Hippocampal formation (tissue), 2 donors: ENCODE measurements around the gene GIGYF2.
A peak's percentile ranks its signal among the peaks of the same experiment; 100 is the strongest.

ENCODE experiments used
- DNase-seq, 2 donors: peaks; one replicate each; lab custom pipeline; 2025; lab: John Stamatoyannopoulos, UW

Gene GIGYF2

GRCh38 chr2:232878855-232879617 is 181.9 kb downstream of the GIGYF2 start:
- DNase-seq = no peak

GRCh38 chr2:232879618-232880494 is 182.7 kb downstream of the GIGYF2 start:
- no peak for DNase-seq

- DNase-seq = no peak
Measured at GRCh38 chr2:232880764-232881351, 183.7 kb downstream of the GIGYF2 start.

GRCh38 chr2:232882085-232882484 is 185.0 kb downstream of the GIGYF2 start:
- DNase-seq = no peak

GRCh38 chr2:232882505-232883115 is 185.5 kb downstream of the GIGYF2 start:
- no peak for DNase-seq

GRCh38 chr2:232883116-232883721 is 186.1 kb downstream of the GIGYF2 start:
- DNase-seq = no peak

- DNase-seq = no peak
Measured at GRCh38 chr2:232884001-232884421, 186.9 kb downstream of the GIGYF2 start.

- DNase-seq = no peak
Measured at GRCh38 chr2:232884549-232885263, 187.6 kb downstream of the GIGYF2 start.

GRCh38 chr2:232885264-232885961 is 188.3 kb downstream of the GIGYF2 start:
- DNase-seq = no peak

- DNase-seq = no peak
Measured at GRCh38 chr2:232886176-232886575, 189.0 kb downstream of the GIGYF2 start.

GRCh38 chr2:232886632-232887031 is 189.5 kb downstream of the GIGYF2 start:
- DNase-seq = no peak

- DNase-seq = no peak
Measured at GRCh38 chr2:232887171-232887850, 190.2 kb downstream of the GIGYF2 start.

- DNase-seq = no peak
Measured at GRCh38 chr2:232888099-232888836, 191.1 kb downstream of the GIGYF2 start.

GRCh38 chr2:232888839-232889529 is 191.9 kb downstream of the GIGYF2 start:
- DNase-seq = no peak

- no peak for DNase-seq
Measured at GRCh38 chr2:232889876-232890401, 192.8 kb downstream of the GIGYF2 start.

- no peak for DNase-seq
Measured at GRCh38 chr2:232890536-232890895, 193.4 kb downstream of the GIGYF2 start.

GRCh38 chr2:232890896-232891601 is 193.9 kb downstream of the GIGYF2 start:
- no peak for DNase-seq

- DNase-seq = peak in 1 of 2 donors; percentile 19
Measured at GRCh38 chr2:232891621-232892071, 194.5 kb downstream of the GIGYF2 start.
